AG04450 (cell line): Measurements from ENCODE around the gene IFI35. TPM values are rescaled to one million over a fixed set of nuclear protein-coding genes. Genes with fewer than 3 reads are reported as not detected.
A peak's percentile ranks its signal among the peaks of the same experiment; 100 is the strongest.

Experiments used
- CTCF ChIA-PET: fragments of 300-600, 350-600 bp; formaldehyde crosslinking; extraction: SDS; loops from one replicate; lab custom pipeline; 2022; ENCODE audit warnings: antibody characterized with exemption, inconsistent platforms; lab: Charles Lee
- POLR2A ChIA-PET: fragments of 350-600 bp; formaldehyde crosslinking; extraction: SDS; loops from one replicate; lab custom pipeline; 2021; ENCODE audit warnings: antibody characterized with exemption, inconsistent platforms; lab: Yijun Ruan, JAX
- DNase-seq: peaks from one replicate; pipeline ENCODE4 v3.0.0-alpha.2; 2011; ENCODE audit warnings: low read depth, low spot score
- H3K27ac ChIP-seq: one replicate; pipeline ENCODE4 v1.5.1; 2012; ENCODE audit warnings: low read depth, low read length, control low read depth
- H3K27me3 ChIP-seq: one replicate; pipeline ENCODE4 v1.6.0; 2012; ENCODE audit warnings: low read length; ENCODE audit not compliant: control insufficient read depth, insufficient read depth
- H3K4me3 ChIP-seq: 2 replicates; pipeline ENCODE4 v1.5.1; 2011; ENCODE audit warnings: mild to moderate bottlenecking, low read depth, low read length, control low read depth
- H3K9me3 ChIP-seq: 2 replicates; pipeline ENCODE4 v1.5.1; 2012; ENCODE audit warnings: low read length; ENCODE audit not compliant: control insufficient read depth, insufficient read depth
- CTCF ChIP-seq: IDR thresholded peaks from 2 replicates; pipeline ENCODE4 v1.5.1; 2011; ENCODE audit warnings: low read depth, low read length, control low read depth, inconsistent platforms
- polyA minus RNA-seq: library from RNA; depleted of rRNA, polyadenylated mRNA; stranded (reverse); fragments of >200 nt; gene quantifications from 2 replicates; pipeline ENCODE4 v1.2.3, GENCODE V29; 2011; rRNA and poly(A)+ RNA removed
- polyA plus RNA-seq: library from polyadenylated mRNA; depleted of rRNA; stranded (reverse); fragments of >200 nt; gene quantifications from 2 replicates; pipeline ENCODE4 v1.2.3, GENCODE V29; 2011; rRNA removed

IFI35 gene
- polyA plus RNA-seq (24.1 and 25.7 TPM in 2 replicates), polyA minus RNA-seq (15.7 and 24.7 TPM in 2 replicates)

DNA sequence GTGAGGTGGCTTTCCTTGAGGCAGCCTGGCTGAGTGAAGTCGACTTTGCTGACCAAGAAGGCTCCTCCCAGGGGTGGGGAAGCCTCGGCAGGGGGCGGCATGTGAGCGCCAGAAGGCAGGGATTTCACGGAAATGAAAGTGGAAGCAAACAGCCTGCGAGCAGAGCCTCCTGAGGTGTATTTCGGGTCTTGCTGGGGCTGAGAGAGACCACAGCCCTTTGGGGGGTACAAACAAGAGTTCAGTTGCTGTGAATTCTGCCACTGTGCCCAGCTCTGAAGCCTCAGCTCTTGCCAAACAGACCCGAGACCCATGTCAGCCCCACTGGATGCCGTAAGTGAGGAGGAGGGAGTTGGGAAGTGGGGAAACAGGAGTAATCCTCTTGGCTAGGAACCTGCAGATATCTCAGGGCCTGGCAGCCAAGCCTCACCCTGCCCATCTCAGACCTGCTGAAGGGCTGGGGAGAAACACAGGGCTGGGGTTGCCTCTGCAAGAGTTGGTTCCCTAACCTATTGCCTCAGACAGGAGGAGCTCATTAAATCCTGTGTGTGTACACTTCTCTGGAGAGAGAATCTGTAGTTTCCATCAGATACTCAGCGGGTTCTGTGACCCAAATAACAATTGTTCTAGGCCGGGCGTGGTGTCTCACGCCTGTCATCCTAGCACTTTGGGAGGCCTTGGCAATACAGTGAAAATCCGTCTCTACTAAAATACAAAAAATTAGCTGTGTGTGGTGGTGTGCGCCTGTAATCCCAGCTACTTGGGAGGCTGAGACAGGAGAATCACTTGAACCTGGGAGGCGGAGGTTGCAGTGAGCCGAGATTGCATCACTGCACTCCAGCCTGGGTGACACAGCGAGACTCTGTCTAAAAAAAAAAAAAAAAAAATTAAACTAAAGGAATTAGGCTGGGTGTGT, at the start of gene IFI35:
TSS of gene IFI35 (plus strand) at position 146 of the 913 bp plus-strand sequence. CDS start at position 310, 164 bp downstream.
- DNase-seq = peak; percentile 52
- Histone ChIP-seq H3K9me3 (no peaks in the 10 kb centered on the region), H3K27ac (peak within 1 kb of the TSS; percentile 94), H3K4me3 (peak within 1 kb of the TSS; percentile 89), H3K27me3 (no peaks in the 10 kb centered on the region)
- POLR2A ChIA-PET = interaction anchor here (0.6 to 2.0 kb wide), 6 partner anchors 9 to 595 kb away, joined by 3 to 22 read pairs (median 6); partner anchors contain the start of genes RPL27 and VAT1
- TF ChIP-seq CTCF = peak; percentile 31
- CTCF ChIA-PET = interaction anchor here (0.5 to 2.0 kb wide), 3 partner anchors 9 to 264 kb away, joined by 4 to 12 read pairs (median 5); partner anchors contain the start of gene RPL27

DNA sequence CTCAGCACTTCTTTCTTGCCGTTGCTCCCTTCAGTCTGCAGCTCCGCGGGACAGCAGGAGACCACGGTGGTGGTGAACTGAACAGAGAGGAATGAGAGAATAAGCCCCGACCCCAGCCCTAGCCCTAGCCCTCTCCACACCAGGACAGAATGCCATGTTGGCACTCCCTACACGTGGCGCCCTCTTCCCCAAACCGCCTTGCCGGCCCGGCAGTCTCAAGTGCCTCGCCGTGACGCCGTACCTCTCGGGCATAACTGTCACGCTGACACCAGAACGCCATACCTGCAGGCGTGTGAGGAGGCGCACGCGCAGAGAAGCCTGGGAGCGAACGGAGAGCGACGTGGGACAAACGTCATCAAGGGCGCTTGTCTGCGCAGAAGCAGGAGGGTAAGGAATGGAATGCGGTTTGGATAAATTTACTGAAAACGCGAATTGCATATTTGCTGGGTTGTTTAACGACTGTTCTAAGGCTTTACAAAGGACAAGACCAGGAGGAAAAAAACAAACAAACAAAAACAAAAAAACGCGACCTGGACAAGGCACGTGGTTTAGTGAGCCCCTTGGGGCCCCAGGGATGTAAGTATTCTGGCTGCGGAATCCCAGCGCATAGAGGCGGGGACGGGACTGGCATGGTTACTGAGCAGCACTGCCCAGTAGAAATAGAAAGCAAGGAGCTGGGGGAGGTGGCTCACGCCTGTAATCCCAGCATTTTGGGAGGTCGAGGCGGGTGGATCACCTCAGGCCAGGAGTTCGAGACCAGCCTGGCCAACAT, 42.2 kb upstream of the IFI35 start, which contains the start of gene AARSD1:
TSS of gene AARSD1 (minus strand) at position 294 of the 772 bp plus-strand sequence. CDS start at position 280, 14 bp downstream.
- no peaks in the 10 kb centered on the region for H3K27me3 ChIP-seq
- TF ChIP-seq CTCF = no peak
- POLR2A ChIA-PET = interaction anchor here (0.6 to 0.8 kb wide), 3 partner anchors 11 to 168 kb away, joined by 3 to 6 read pairs (median 5); no protein-coding TSS in a partner anchor
- peak within 1 kb of the TSS; percentile 90 for H3K27ac ChIP-seq
- CTCF ChIA-PET = interaction anchor here (0.6 kb wide), 1 partner anchor 34 kb away, joined by 3 read pairs; the partner anchor contains the start of gene RPL27
- H3K9me3 ChIP-seq = no peaks in the 10 kb centered on the region
- peak; percentile 85 for DNase-seq
- H3K4me3 ChIP-seq = peak within 1 kb of the TSS; percentile 90

DNA sequence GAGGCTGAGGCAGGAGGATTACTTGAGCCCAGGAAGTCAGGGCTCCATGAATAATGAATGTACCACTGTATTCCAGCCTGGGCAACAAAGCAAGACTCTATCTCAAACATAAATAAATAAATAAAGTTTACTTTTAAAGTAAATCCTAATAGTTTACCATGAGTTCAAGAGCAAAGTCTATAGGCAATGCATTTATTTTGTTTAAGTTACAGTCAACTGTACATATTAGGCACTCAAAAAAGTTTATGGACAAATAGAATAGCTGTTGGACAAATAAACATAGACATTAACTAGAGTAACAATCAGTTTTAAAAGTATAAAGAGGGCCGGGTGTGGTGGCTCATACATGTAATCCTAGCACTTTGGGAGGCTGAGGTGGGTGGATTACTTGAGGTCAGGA, 38.7 kb upstream of the IFI35 start:
- H3K9me3 ChIP-seq = no peaks in the 10 kb centered on the region
- CTCF ChIA-PET = interaction anchor here (1.5 kb wide), 1 partner anchor 30 kb away, joined by 10 read pairs; the partner anchor contains the start of gene RPL27
- POLR2A ChIA-PET = interaction anchor here (0.6 to 1.1 kb wide), 2 partner anchors 19 to 30 kb away, joined by 3 to 6 read pairs; partner anchors contain the start of gene RPL27
- H3K4me3 ChIP-seq = no peak overlapping the region
- no peak for DNase-seq
- TF ChIP-seq CTCF = no peak
- H3K27ac ChIP-seq = no peak overlapping the region
- H3K27me3 ChIP-seq = no peaks in the 10 kb centered on the region

GRCh38 chr17:42969001-42969581, 37.5 kb upstream of the IFI35 start:
- TF ChIP-seq CTCF = no peak
- Histone ChIP-seq H3K4me3 (no peak overlapping the region), H3K9me3 (no peaks in the 10 kb centered on the region), H3K27me3 (no peaks in the 10 kb centered on the region), H3K27ac (no peak overlapping the region)
- POLR2A ChIA-PET = interaction anchor here (0.7 to 1.1 kb wide), 3 partner anchors 29 to 705 kb away, joined by 4 to 7 read pairs (median 6); partner anchors contain the start of gene RPL27
- DNase-seq = no peak
- CTCF ChIA-PET = interaction anchor here (1.5 kb wide), 1 partner anchor 29 kb away, joined by 10 read pairs; the partner anchor contains the start of gene RPL27
